HG03457 (cell line): Measurements from ENCODE around the gene PLA2G4E.

Experiments used
- ATAC-seq: cut with Tn5 transposase; IDR thresholded peaks from one replicate; pipeline ENCODE4 v1.9.1; 2021; ENCODE audit warnings: moderate number of reproducible peaks; ENCODE audit not compliant: unreplicated experiment

PLA2G4E gene

GRCh38 chr15:42053914-42054313 lies 33.1 kb upstream of the PLA2G4E start:
- ATAC-seq = no peak

- no peak for ATAC-seq
Observed at GRCh38 chr15:42053010-42053409, 32.2 kb upstream of the PLA2G4E start.

GRCh38 chr15:42050484-42051255 lies 29.8 kb upstream of the PLA2G4E start:
- ATAC-seq = no peak

- no peak for ATAC-seq
Observed at GRCh38 chr15:42048821-42049200, 28.0 kb upstream of the PLA2G4E start.

GRCh38 chr15:42048080-42048820 lies 27.4 kb upstream of the PLA2G4E start:
- ATAC-seq = no peak

- no peak for ATAC-seq
Observed at GRCh38 chr15:42046597-42046996, 25.8 kb upstream of the PLA2G4E start.

- ATAC-seq = no peak
Observed at GRCh38 chr15:42045211-42045615, 24.4 kb upstream of the PLA2G4E start.

- no peak for ATAC-seq
Observed at GRCh38 chr15:42042602-42043400, 22.0 kb upstream of the PLA2G4E start.

- ATAC-seq = no peak
Observed at GRCh38 chr15:42038401-42038800, 17.6 kb upstream of the PLA2G4E start.

GRCh38 chr15:42037656-42038055 lies 16.8 kb upstream of the PLA2G4E start:
- no peak for ATAC-seq

- no peak for ATAC-seq
Observed at GRCh38 chr15:42036966-42037365, 16.1 kb upstream of the PLA2G4E start.

GRCh38 chr15:42036112-42036905 lies 15.5 kb upstream of the PLA2G4E start:
- no peak for ATAC-seq

- ATAC-seq = peak; percentile 46
Observed at GRCh38 chr15:42035435-42035761, 14.6 kb upstream of the PLA2G4E start.

- ATAC-seq = peak; percentile 12
Observed at GRCh38 chr15:42034628-42035434, 14.0 kb upstream of the PLA2G4E start.

- ATAC-seq = no peak
Observed at GRCh38 chr15:42033214-42033873, 12.5 kb upstream of the PLA2G4E start.

GRCh38 chr15:42032376-42033213 lies 11.8 kb upstream of the PLA2G4E start:
- no peak for ATAC-seq

- no peak for ATAC-seq
Observed at GRCh38 chr15:42031198-42031915, 10.5 kb upstream of the PLA2G4E start.

- ATAC-seq = no peak
Observed at GRCh38 chr15:42027521-42027920, 6.7 kb upstream of the PLA2G4E start.
